HepG2 (cell line): ENCODE measurements around the gene NFKBIZ. TPM values are rescaled to one million over a fixed set of nuclear protein-coding genes. Genes with fewer than 3 reads are reported as not detected.

Source experiments
- ATF3 ChIP-seq: sonication (generic); formaldehyde crosslinking; IDR thresholded peaks from 2 replicates; pipeline ENCODE4 v1.4.0; 2020; ENCODE audit warnings: missing genetic modification reagents
- CREB1 ChIP-seq, 2 experiments: fragments of 450-650 bp in 1 of 2; IDR thresholded peaks; 2 replicates each; pipeline ENCODE4 v1.6.1; 2016 to 2017; ENCODE audit warnings: control low read depth in 1 of 2, mild to moderate bottlenecking in 1 of 2, missing compliant biosample characterization in 1 of 2, missing genetic modification characterization in 1 of 2
- DPF2 ChIP-seq: sonication (generic); formaldehyde crosslinking; IDR thresholded peaks from 2 replicates; pipeline ENCODE4 v1.4.0; 2020; ENCODE audit warnings: mild to moderate bottlenecking, low read depth, missing genetic modification reagents, borderline replicate concordance
- MYC ChIP-seq: sonication (generic); formaldehyde crosslinking; IDR thresholded peaks from 2 replicates; pipeline ENCODE4 v1.9.0; 2021; ENCODE audit warnings: missing genetic modification reagents, borderline replicate concordance
- NFKB2 ChIP-seq: sonication (generic); formaldehyde crosslinking; IDR thresholded peaks from 2 replicates; pipeline ENCODE4 v1.4.0; 2020; ENCODE audit warnings: missing genetic modification reagents, borderline replicate concordance
- NFKBIZ ChIP-seq: IDR thresholded peaks from 2 replicates; pipeline ENCODE4 v1.6.1; 2018; ENCODE audit warnings: missing genetic modification reagents, missing compliant biosample characterization
- POGZ ChIP-seq: sonication (generic); formaldehyde crosslinking; IDR thresholded peaks from 2 replicates; pipeline ENCODE4 v1.4.0; 2020; ENCODE audit warnings: mild to moderate bottlenecking, missing genetic modification reagents
- PRDM15 ChIP-seq: sonication (generic); formaldehyde crosslinking; IDR thresholded peaks from 2 replicates; pipeline ENCODE4 v1.4.0; 2020; ENCODE audit warnings: missing genetic modification reagents
- SALL1 ChIP-seq: sonication (generic); formaldehyde crosslinking; IDR thresholded peaks from 2 replicates; pipeline ENCODE4 v1.8.0; 2022; ENCODE audit warnings: mild to moderate bottlenecking, missing genetic modification reagents
- SIX4 ChIP-seq: sonication (generic); formaldehyde crosslinking; IDR thresholded peaks from 2 replicates; pipeline ENCODE4 v1.4.0; 2020; ENCODE audit warnings: missing genetic modification reagents
- SP5 ChIP-seq: IDR thresholded peaks from 2 replicates; pipeline ENCODE4 v1.6.1; 2016; ENCODE audit warnings: low read depth, borderline replicate concordance
- polyA plus RNA-seq, 8 experiments: library from polyadenylated mRNA; depleted of rRNA in 3 of 8; stranded (reverse) in 7 of 8; unstranded in 1 of 8; fragments of >200 nt; fragmentation: Illumina TruSeq in 4 of 8; extraction: Trizol in 4 of 8; gene quantifications; 2 replicates each; pipeline versions ENCODE4 v1.2.1 to v1.2.3, GENCODE V29; 2011 to 2016; ENCODE audit warnings: low read depth in 4 of 8, missing spikeins in 1 of 8, mixed read lengths in 1 of 8; ENCODE audit not compliant: insufficient read depth in 1 of 8
- total RNA-seq, 5 experiments: library from RNA; depleted of rRNA; stranded (reverse); fragments of >200 nt; fragmentation: Illumina TruSeq; extraction: Trizol; gene quantifications; 2 replicates each; pipeline ENCODE4 v1.2.3, GENCODE V29; 2016; ENCODE audit warnings: low read depth in 1 of 5
- TF ChIP-seq, protein P1 (sequence below): IDR thresholded peaks from 2 replicates; pipeline ENCODE4 v1.4.0; 2020; ENCODE audit warnings: mild to moderate bottlenecking, missing genetic modification reagents
- TF ChIP-seq, protein P2 (sequence below): IDR thresholded peaks from 2 replicates; pipeline ENCODE4 v1.6.1; 2012; ENCODE audit warnings: inconsistent platforms

Gene NFKBIZ
- total and polyA plus RNA-seq, 2 of the 13 experiments (the other 11 are each of a cell fraction or from before 2014, with no cell fraction given) = 25.9 to 60.6 TPM

- TF ChIP-seq, protein P1, sequence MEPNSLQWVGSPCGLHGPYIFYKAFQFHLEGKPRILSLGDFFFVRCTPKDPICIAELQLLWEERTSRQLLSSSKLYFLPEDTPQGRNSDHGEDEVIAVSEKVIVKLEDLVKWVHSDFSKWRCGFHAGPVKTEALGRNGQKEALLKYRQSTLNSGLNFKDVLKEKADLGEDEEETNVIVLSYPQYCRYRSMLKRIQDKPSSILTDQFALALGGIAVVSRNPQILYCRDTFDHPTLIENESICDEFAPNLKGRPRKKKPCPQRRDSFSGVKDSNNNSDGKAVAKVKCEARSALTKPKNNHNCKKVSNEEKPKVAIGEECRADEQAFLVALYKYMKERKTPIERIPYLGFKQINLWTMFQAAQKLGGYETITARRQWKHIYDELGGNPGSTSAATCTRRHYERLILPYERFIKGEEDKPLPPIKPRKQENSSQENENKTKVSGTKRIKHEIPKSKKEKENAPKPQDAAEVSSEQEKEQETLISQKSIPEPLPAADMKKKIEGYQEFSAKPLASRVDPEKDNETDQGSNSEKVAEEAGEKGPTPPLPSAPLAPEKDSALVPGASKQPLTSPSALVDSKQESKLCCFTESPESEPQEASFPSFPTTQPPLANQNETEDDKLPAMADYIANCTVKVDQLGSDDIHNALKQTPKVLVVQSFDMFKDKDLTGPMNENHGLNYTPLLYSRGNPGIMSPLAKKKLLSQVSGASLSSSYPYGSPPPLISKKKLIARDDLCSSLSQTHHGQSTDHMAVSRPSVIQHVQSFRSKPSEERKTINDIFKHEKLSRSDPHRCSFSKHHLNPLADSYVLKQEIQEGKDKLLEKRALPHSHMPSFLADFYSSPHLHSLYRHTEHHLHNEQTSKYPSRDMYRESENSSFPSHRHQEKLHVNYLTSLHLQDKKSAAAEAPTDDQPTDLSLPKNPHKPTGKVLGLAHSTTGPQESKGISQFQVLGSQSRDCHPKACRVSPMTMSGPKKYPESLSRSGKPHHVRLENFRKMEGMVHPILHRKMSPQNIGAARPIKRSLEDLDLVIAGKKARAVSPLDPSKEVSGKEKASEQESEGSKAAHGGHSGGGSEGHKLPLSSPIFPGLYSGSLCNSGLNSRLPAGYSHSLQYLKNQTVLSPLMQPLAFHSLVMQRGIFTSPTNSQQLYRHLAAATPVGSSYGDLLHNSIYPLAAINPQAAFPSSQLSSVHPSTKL = no peak
- TF ChIP-seq NFKBIZ (CRISPR knock-in tag) (no peak), MYC (peak; percentile 78; the same call in 1 of the 2 replicates), CREB1 (IDR thresholded peaks at IDR 0.05) (no peak), CREB1 (CRISPR knock-in tag; IDR thresholded peaks at IDR 0.05) (peak; percentile 18; the same call in 1 of the 2 replicates), SIX4 (no peak), PRDM15 (CRISPR knock-in tag) (peak; percentile 99), DPF2 (CRISPR knock-in tag) (no peak), NFKB2 (peak; percentile 70; the same call in 1 of the 2 replicates), POGZ (peak; percentile 13; the same call in 1 of the 2 replicates), ATF3 (CRISPR knock-in tag) (no peak), SALL1 (CRISPR knock-in tag) (peak; percentile 72), SP5 (CRISPR knock-in tag) (no peak)
- TF ChIP-seq, protein P2, sequence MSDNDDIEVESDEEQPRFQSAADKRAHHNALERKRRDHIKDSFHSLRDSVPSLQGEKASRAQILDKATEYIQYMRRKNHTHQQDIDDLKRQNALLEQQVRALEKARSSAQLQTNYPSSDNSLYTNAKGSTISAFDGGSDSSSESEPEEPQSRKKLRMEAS = peak; percentile 89
- TF ChIP-seq, all 625 proteins: peak for 108
Observed at GRCh38 chr3:101827211-101828174, 21.8 kb upstream of the NFKBIZ start (continued).
